ENCODE data around the gene PPIL1. TPM values are rescaled to one million over a fixed set of nuclear protein-coding genes. Genes with fewer than 3 reads are reported as not detected.

PPIL1 gene
- total and polyA plus RNA-seq, 2 of the 8 experiments (the other 6 are each of a cell fraction or from before 2014, with no cell fraction given) = 83.7 to 86.5 TPM

GRCh38 chr6:36826520-36827227, 47.9 kb downstream of the PPIL1 start:
- Histone ChIP-seq H2AK5ac (ENCODE audit: low read depth, low read length) (peak overlapping the region; percentile 1; the same call in 1 of the 2 replicates), H3K4me3 (ENCODE audit: extremely low read depth in 1 of 4, insufficient read depth in 2 of 4, low read depth in 3 of 4, low read length in 4 of 4) (no peak overlapping the region), H3K18ac (ENCODE audit: extremely low read depth, low read length) (no peak overlapping the region), H3K9me3 (ENCODE audit: insufficient read depth in 2 of 2, low read depth in 1 of 2, low read length in 1 of 2) (no peaks in the 10 kb centered on the region), H4K91ac (replicated peaks; ENCODE audit: insufficient read length, low read length) (no peak overlapping the region), H3K27me3 (replicated peaks in 1 of 4; ENCODE audit: control insufficient read depth in 3 of 4, extremely low read depth in 1 of 4, insufficient read depth in 3 of 4, low read length in 3 of 4) (no peaks in the 10 kb centered on the region; a peak in 1 of 7 replicates), H3K4me1 (replicated peaks in 1 of 4; ENCODE audit: control insufficient read depth in 3 of 4, insufficient read depth in 4 of 4, low read length in 3 of 4) (peaks cover 0 to under 1% (median 0%) of the 10 kb centered on the region in 4 experiments; a peak in 2 of 7 replicates), H3K27ac (ENCODE audit: low read depth, low read length) (no peak overlapping the region), H2AFZ (ENCODE audit: low read length) (no peak overlapping the region; the same call in 1 of the 2 replicates), H4K20me1 (replicated peaks in 1 of 2; ENCODE audit: control insufficient read depth in 1 of 2, insufficient read depth in 2 of 2, low read length in 2 of 2) (no peaks in the 10 kb centered on the region), H3K79me1 (ENCODE audit: low read depth, low read length) (no peaks in the 10 kb centered on the region; the same call in 1 of the 2 replicates), H2BK12ac (ENCODE audit: low read depth, low read length) (peak overlapping the region; percentile 39; the same call in 1 of the 2 replicates), H3K9ac (replicated peaks in 1 of 4; ENCODE audit: extremely low read depth in 1 of 4, low read depth in 3 of 4, low read length in 3 of 4) (no peak overlapping the region), H4K8ac (ENCODE audit: extremely low read depth, insufficient read depth, low read length) (no peak overlapping the region), H2BK120ac (replicated peaks; ENCODE audit: low read depth, low read length) (no peak overlapping the region), H3K23me2 (ENCODE audit: low read depth, low read length) (no peaks in the 10 kb centered on the region), H3K14ac (ENCODE audit: insufficient read length) (no peak overlapping the region), H4K5ac (ENCODE audit: insufficient read length, low read depth, low read length) (no peak overlapping the region), H3K79me2 (ENCODE audit: control insufficient read depth in 1 of 2, insufficient read depth in 2 of 2, low read length in 2 of 2) (no peaks in the 10 kb centered on the region), H2BK20ac (ENCODE audit: low read length) (no peak overlapping the region), H3K4ac (replicated peaks; ENCODE audit: insufficient read length, low read depth, low read length) (no peak overlapping the region), H3K4me2 (ENCODE audit: insufficient read depth in 1 of 2, low read depth in 2 of 2, low read length in 2 of 2) (no peak overlapping the region), H3K36me3 (ENCODE audit: control insufficient read depth in 2 of 4, insufficient read depth in 4 of 4, low read length in 3 of 4) (no peaks in the 10 kb centered on the region), H3K56ac (replicated peaks; ENCODE audit: insufficient read length, low read depth, low read length) (no peak overlapping the region), H2BK5ac (ENCODE audit: low read depth, low read length) (no peak overlapping the region), H3K23ac (ENCODE audit: insufficient read length) (no peak overlapping the region), H2BK15ac (ENCODE audit: low read length) (0 out of 2 replicates have a peak overlapping the region, but pooled peaks have one; percentile 18)
- ChIA-PET POLR2A (ENCODE audit: partially characterized antibody) (no interaction called here), CTCF (ENCODE audit: partially characterized antibody) (interaction anchor here (0.7 to 14.1 kb wide), 6 partner anchors 9 to 487 kb away, joined by 3 to 121 read pairs (median 4); no protein-coding TSS in a partner anchor)
- FAIRE-seq (no peak), DNase-seq (ENCODE audit: low read depth in 1 of 2, low spot score in 2 of 2) (no peak)
- 94% methylated on average over 19 of the region's 19 CpGs; no CpG with 5 or more reads in 1 of the 2 experiments for WGBS, 2 experiments (ENCODE audit: extremely low coverage in 1 of 2, insufficient coverage in 1 of 2, insufficient read length in 1 of 2, insufficient replicate concordance in 2 of 2, low coverage in 1 of 2, low lambda C conversion rate in 2 of 2, missing lambda C conversion rate in 1 of 2)
- TF ChIP-seq TEAD4 (IDR thresholded peaks at IDR 0.05; ENCODE audit: low read depth, low read length) (no peak), CBX8 (IDR thresholded peaks at IDR 0.05; ENCODE audit: borderline replicate concordance, low read depth, low read length) (no peak), CREB1 (IDR thresholded peaks at IDR 0.05) (no peak), POLR2A (IDR thresholded peaks at IDR 0.05; ENCODE audit: control extremely low read depth in 1 of 2, low read depth in 2 of 2, low read length in 2 of 2) (no peak), NANOG (IDR thresholded peaks at IDR 0.05; ENCODE audit: insufficient read depth, low read depth, low read length, poor library complexity, severe bottlenecking) (no peak), SIRT6 (IDR thresholded peaks at IDR 0.05; ENCODE audit: low read length) (no peak), CEBPB (IDR thresholded peaks at IDR 0.05; ENCODE audit: low read depth, low read length) (no peak), BRCA1 (IDR thresholded peaks at IDR 0.05; ENCODE audit: low read depth, low read length) (no peak), BCL11A (IDR thresholded peaks at IDR 0.05; ENCODE audit: low read depth in 2 of 2, low read length in 2 of 2) (no peak), TAF1 (IDR thresholded peaks at IDR 0.05; ENCODE audit: low read depth, low read length) (no peak), CHD2 (IDR thresholded peaks at IDR 0.05; ENCODE audit: low read length) (no peak), EGR1 (IDR thresholded peaks at IDR 0.05; ENCODE audit: borderline replicate concordance, low read depth, low read length) (no peak), SUZ12 (IDR thresholded peaks at IDR 0.05; ENCODE audit: low read length) (no peak), TCF12 (IDR thresholded peaks at IDR 0.05; ENCODE audit: low read depth, low read length) (no peak), POU5F1 (IDR thresholded peaks at IDR 0.05; ENCODE audit: low read depth, low read length) (no peak)
